IPS-11a (cell line): ENCODE measurements around the gene IFT20.

Source experiments
- H3K4me3 ChIP-seq: one replicate; pipeline ENCODE4 v1.5.1; 2013; ENCODE audit warnings: low read depth, low read length, control low read depth

IFT20 gene

GRCh38 chr17:28338056-28338768, 2.9 kb upstream of the IFT20 start:
- H3K4me3 ChIP-seq: no peak overlapping the region

GRCh38 chr17:28335959-28336871, 943 bp upstream of the IFT20 start:
- H3K4me3 ChIP-seq: peak overlapping the region; percentile 92

GRCh38 chr17:28334666-28335200, 539 bp downstream of the IFT20 start:
- peak overlapping the region; percentile 84 for H3K4me3 ChIP-seq

- no peak overlapping the region for H3K4me3 ChIP-seq
These were observed 1.1 kb downstream of the IFT20 start for GRCh38 chr17:28334171-28334570.

- no peak overlapping the region for H3K4me3 ChIP-seq
These were observed 2.1 kb downstream of the IFT20 start for GRCh38 chr17:28333083-28333746.

DNA sequence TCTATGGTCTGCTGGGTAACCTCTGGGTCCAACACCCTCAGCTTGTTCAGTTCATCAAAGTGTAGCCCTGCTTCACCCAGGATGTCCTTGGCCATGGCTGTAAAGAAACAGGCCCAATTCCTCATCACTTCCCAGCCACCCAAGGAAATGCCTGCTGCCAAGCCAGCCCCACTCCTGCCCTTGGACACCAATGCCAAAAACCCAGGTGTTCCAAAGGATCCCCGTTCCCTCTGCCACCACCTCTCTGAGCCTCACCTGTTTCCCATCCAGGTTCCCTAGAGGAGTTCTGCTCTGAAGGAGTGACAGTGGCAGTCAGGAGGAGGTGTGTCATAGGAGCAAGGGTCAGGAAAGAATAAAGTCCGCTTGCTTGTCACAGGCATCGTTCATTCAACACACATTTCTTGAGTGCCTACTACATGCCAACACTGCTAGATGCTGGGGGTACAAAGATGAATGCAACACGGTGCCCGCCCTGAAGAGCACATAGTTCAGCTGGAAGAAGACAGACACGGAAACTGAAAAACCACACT, 3.3 kb downstream of the IFT20 start:
- H3K4me3 ChIP-seq: no peak overlapping the region

GRCh38 chr17:28330671-28331070, 4.6 kb downstream of the IFT20 start:
- no peak overlapping the region for H3K4me3 ChIP-seq

- H3K4me3 ChIP-seq: no peak overlapping the region
These were observed 6.9 kb downstream of the IFT20 start for GRCh38 chr17:28328325-28328724.

DNA sequence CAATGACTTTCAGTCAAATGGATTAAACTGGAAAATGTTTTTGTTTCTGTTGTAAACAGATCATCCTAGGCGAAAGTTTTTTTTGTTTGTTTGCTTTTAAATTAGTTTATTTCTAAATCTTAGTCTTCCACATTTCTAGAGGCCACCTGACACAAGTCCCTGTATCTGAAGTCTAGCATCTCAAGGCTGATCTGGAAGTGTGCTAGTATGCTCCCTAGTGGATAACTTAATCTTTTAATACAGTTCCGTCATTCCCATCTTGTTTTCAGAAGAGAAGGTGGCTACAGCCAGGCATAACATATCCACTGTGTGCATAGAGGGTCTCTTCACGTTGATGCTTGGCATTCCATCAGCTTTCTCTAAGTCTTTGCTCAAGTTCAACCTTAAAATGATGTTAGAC, 7.6 kb downstream of the IFT20 start:
- no peak overlapping the region for H3K4me3 ChIP-seq

GRCh38 chr17:28327031-28327607, 8.2 kb downstream of the IFT20 start:
- H3K4me3 ChIP-seq: no peak overlapping the region

- H3K4me3 ChIP-seq: no peak overlapping the region
These were observed 9.2 kb downstream of the IFT20 start for GRCh38 chr17:28326114-28326513.

GRCh38 chr17:28325211-28325610, 10.1 kb downstream of the IFT20 start:
- H3K4me3 ChIP-seq: no peak overlapping the region

GRCh38 chr17:28324781-28325180, 10.5 kb downstream of the IFT20 start:
- no peak overlapping the region for H3K4me3 ChIP-seq

DNA sequence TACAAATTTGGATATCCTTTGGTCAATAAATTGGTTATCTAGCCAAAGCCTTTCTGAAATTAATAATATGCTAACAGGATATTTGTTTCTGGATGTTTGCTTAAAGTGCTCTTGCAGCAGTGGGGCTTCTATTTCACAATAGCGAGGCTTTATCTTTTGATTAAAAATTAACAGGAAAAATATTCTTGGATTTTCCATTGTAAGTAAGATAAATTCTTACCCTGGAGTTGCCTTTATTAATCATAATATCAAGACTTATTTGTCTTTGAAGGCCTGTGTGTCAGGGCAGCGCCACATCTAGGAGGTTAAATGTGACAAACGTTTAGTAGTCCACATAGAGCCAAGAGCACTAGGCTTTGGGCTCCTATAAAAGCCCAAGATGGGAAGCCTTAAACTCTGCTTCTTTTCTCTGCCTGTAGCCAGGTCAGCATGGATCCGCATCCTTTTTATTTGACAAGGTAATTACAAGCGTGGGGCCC, 11.0 kb downstream of the IFT20 start:
- no peak overlapping the region for H3K4me3 ChIP-seq

DNA sequence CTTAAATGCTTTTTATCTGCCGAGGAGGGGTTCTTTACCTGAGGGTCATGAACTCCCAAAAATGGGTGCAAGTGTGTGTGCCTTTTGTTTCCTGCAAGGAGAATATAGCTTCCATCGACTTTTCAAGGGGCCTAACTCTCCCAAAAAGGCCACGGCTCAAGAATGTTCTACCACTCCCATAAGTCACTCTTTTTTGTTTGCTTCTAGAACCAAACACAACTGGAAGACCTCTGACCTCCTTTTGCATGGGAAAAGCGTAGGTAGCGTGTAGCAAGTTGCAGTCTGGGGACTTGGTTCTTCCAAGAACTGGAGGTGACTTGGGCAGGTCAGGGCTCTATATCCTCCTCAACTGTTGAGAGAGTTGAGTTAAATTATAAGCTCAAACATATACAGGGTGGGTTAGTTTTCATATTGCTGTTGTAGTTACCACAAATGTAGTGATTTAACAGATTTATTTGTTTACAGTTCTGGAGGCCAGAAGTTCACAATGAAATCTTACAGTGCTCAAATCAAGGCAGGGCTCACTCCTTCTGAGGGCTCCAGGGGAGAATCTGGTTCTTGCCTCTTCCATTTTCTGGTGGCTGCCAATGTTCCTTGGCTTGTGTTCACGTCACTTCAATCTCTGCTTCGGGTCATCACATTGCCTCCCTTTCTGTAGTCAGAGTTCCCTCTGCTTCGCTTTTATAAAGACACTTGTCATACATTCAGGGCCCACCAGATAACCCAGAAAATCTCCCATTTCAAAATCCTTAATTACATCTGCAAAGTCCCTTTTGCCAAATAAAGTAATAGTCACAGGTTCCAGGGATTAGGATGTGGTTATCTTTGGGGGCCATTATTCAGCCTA, 14.8 kb downstream of the IFT20 start:
- H3K4me3 ChIP-seq: peak overlapping the region; percentile 81

GRCh38 chr17:28319598-28319935, 15.7 kb downstream of the IFT20 start:
- peak overlapping the region; percentile 81 for H3K4me3 ChIP-seq

DNA sequence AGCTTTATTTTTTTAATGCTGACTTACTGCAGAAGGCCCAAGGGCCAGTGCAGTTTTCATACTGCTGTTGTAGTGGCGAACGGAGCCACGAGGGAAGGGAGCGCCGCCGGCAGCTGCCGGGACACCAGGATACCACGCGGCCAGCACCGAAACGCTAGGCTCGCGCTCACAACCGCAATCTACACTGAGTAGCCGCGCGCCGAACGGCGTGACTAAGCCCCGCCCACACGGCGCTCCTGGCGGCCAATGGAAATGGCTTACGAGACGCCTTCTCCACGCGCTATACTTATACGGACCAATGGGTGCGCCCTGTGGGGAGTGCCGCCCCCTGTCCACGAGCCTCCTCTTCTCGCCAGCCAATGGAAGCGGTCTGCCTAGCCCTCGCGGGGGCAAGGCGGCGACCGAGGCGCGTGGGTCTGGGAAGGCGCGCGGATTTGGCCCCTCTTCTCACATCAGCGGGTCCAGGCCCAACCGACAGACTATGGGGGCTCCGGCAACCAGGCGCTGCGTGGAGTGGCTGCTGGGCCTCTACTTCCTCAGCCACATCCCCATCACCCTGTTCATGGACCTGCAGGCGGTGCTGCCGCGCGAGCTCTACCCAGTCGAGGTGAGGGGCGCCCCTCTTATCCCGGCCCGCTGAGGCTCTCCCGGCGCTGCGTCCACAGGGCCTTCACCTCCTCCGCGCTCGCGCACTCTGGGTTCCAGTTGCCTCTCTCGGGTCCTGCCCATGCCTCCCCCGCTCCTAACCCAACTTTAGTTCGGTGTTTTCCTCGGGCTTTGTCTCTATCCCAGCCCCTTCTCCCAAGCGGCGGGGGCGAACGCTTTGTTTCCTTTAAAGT, 16.3 kb downstream of the IFT20 start, which contains the start of gene TMEM97:
TSS of gene TMEM97 (plus strand) at position 442 of the 839 bp plus-strand sequence. CDS start at position 482, 40 bp downstream.
- H3K4me3 ChIP-seq: peak within 1 kb of the TSS; percentile 81

DNA sequence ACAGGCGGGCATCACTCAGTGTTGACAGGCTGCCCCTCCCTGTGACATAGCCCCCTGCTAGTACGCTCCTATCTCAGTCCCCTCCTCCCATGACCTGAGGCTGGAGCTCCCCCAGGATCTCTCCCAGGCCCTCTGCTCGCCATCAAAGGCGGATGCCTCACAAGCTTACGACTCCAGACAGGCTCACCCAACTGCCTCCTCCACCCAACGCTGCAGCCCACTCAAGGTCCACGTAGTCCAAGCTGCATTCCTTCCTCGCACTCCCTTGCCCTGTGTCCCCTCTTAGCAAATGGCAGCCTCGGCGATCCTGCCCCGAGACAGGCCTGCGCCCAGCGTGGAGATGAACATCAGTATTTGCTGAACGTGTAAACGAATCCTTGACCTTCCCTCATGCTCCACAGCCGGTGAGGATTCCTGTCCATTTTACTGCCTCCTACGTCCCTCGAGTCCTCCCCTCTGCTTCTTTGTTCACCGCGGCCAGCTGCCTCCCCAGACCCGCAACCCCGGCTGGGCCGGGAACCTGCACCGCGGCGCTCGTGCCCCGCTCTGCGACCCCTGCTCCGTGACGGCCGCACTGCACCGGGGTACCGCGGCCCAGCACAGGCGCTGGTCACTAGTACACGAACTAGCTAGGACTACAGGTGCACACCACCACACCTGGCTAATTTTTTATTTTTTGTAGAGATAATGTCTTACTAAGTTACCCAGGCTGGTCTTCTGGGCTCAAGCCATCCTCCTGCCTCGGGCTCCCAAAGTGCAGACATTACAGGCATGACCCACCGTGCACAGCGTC, 17.1 kb downstream of the IFT20 start:
- H3K4me3 ChIP-seq: peak overlapping the region; percentile 81
